Transverse colon (tissue), 4 donors: ENCODE data around the gene COPS7A. TPM values are rescaled to one million over a fixed set of nuclear protein-coding genes. Genes with fewer than 3 reads are reported as not detected.

Experiments used
- DNase-seq: peaks from one replicate; pipeline ENCODE4 v3.0.0-alpha.2; 2019
- H3K27ac ChIP-seq, 4 donors: fragments of 200-600 bp; sonication (generic); 2 replicates each; pipeline ENCODE4 v1.5.1; 2016 to 2018; ENCODE audit warnings: inconsistent platforms in 4 of 4
- H3K27me3 ChIP-seq: fragments of 200-600 bp; sonication (generic); 2 replicates; pipeline ENCODE4 v1.5.1; 2017; ENCODE audit warnings: inconsistent platforms
- H3K36me3 ChIP-seq, 4 donors: fragments of 200-600 bp; sonication (generic); 2 replicates each; pipeline ENCODE4 v1.5.1; 2017 to 2019; ENCODE audit warnings: inconsistent platforms in 4 of 4
- H3K4me1 ChIP-seq, 4 donors: fragments of 200-600 bp; sonication (generic); 2 replicates each; pipeline ENCODE4 v1.5.1; 2017 to 2020; ENCODE audit warnings: inconsistent platforms in 4 of 4
- H3K4me3 ChIP-seq, 4 donors: fragments of 200-600 bp; sonication (generic); 1 replicate in 1 of 4; 2 replicates in 3 of 4; pipeline versions ENCODE4 v1.5.1 to v1.6.1; 2017 to 2019; ENCODE audit warnings: inconsistent platforms in 4 of 4
- H3K9me3 ChIP-seq, 2 donors: fragments of 200-600 bp; sonication (generic); 2 replicates each; pipeline ENCODE4 v1.5.1; 2017 to 2019; ENCODE audit warnings: inconsistent platforms in 2 of 2
- CTCF ChIP-seq, 5 experiments: fragments of 200-600 bp in 3 of 5; fragments of 450-650 bp in 2 of 5; sonication (generic) in 3 of 5; IDR thresholded peaks; 1 replicate in 2 of 5; 2 replicates in 3 of 5; pipeline ENCODE4 v1.5.1; 2016 to 2017; ENCODE audit warnings: antibody characterized with exemption in 5 of 5, inconsistent platforms in 3 of 5, mild to moderate bottlenecking in 2 of 5, moderate library complexity in 1 of 5
- EP300 ChIP-seq: sonication (generic); formaldehyde crosslinking; IDR thresholded peaks from one replicate; pipeline ENCODE4 v1.6.1; 2017; ENCODE audit warnings: antibody characterized with exemption, low read depth
- POLR2A ChIP-seq: fragments of 450-650 bp; IDR thresholded peaks from one replicate; pipeline ENCODE4 v1.6.1; 2016; ENCODE audit warnings: antibody characterized with exemption, mild to moderate bottlenecking, moderate library complexity
- POLR2AphosphoS5 ChIP-seq, 3 donors: sonication (generic); formaldehyde crosslinking; IDR thresholded peaks; one replicate each; pipeline ENCODE4 v1.6.1; 2016; ENCODE audit warnings: antibody characterized with exemption in 3 of 3
- WGBS, 2 donors: methylation state at CpG; one replicate each; pipeline ENCODE4 v1.1.5; 2018; ENCODE audit warnings: low coverage in 1 of 2; 5-methylcytosine and 5-hydroxymethylcytosine counted together
- in situ Hi-C, 4 donors: fragments of 200-750 bp; cut with MboI; loops; one replicate each; pipeline versions ENCODE4 v1.15.0 to v1.15.1; 2017; ENCODE audit warnings: low sequenced_read_pairs in 3 of 4, low pct_ligation_motif_present in 1 of 4, low pct_unique_long_range_greater_than_20kb in 1 of 4
- intact Hi-C: fragments of 100-400 bp; cut with DNase I; formaldehyde crosslinking; loops from one replicate; pipeline ENCODE4 v1.15.1; 2023; ENCODE audit warnings: low total_unique reads
- total RNA-seq, 4 donors: library from RNA; depleted of rRNA; stranded (reverse); fragments of >200 nt; gene quantifications; one replicate each; pipeline ENCODE4 v1.1.0, GENCODE V29; 2016

COPS7A gene
- total RNA-seq, 4 donors from 2014 or later, result 13.1 to 44.9 (median 36.9) TPM

GRCh38 chr12:6770094-6770493 is 46.2 kb downstream of the COPS7A start:
- H3K36me3 ChIP-seq, result no peaks in the 10 kb centered on the region
- intact Hi-C loops (loop anchor here (10.0 kb wide), 1 partner anchor 155 kb away; no protein-coding TSS in a partner anchor), in situ Hi-C loops (no loop called here)
- no peak for DNase-seq
- H3K27ac ChIP-seq, result peak overlapping the region; percentile 14 to 93 (median 58)
- no peaks in the 10 kb centered on the region for H3K27me3 ChIP-seq
- H3K9me3 ChIP-seq, result no peaks in the 10 kb centered on the region
- peaks cover 12 to 79% (median 58%) of the 10 kb centered on the region in 4 donors for H3K4me1 ChIP-seq
- H3K4me3 ChIP-seq, result no peak overlapping the region
- WGBS, 2 donors, result 67 to 80% methylated on average over 2 to 12 of the region's 12 CpGs
- TF ChIP-seq POLR2AphosphoS5 (IDR thresholded peaks at IDR 0.05) (no peak), CTCF (IDR thresholded peaks at IDR 0.05) (no peak), POLR2A (no peak), EP300 (no peak)

- peak overlapping the region; percentile 14 to 93 (median 58) for H3K27ac ChIP-seq
- H3K9me3 ChIP-seq, result no peaks in the 10 kb centered on the region
- 84 to 87% methylated on average over 7 to 10 of the region's 10 CpGs for WGBS, 2 donors
- no peaks in the 10 kb centered on the region for H3K27me3 ChIP-seq
- in situ Hi-C loops, result no loop called here
- DNase-seq, result no peak
- no peak overlapping the region for H3K4me3 ChIP-seq
- TF ChIP-seq EP300, result no peak
- no peak for TF ChIP-seq CTCF (IDR thresholded peaks at IDR 0.05)
- TF ChIP-seq POLR2AphosphoS5 (IDR thresholded peaks at IDR 0.05), result no peak
- TF ChIP-seq POLR2A, result no peak
- intact Hi-C loops, result loop anchor here (10.0 kb wide), 1 partner anchor 156 kb away; no protein-coding TSS in a partner anchor
- H3K4me1 ChIP-seq, result peaks cover 6 to 79% (median 55%) of the 10 kb centered on the region in 4 donors
- no peaks in the 10 kb centered on the region for H3K36me3 ChIP-seq
Measured at GRCh38 chr12:6770600-6770999, 46.8 kb downstream of the COPS7A start.

GRCh38 chr12:6771091-6771495 is 47.2 kb downstream of the COPS7A start:
- no peak overlapping the region for H3K4me3 ChIP-seq
- H3K27me3 ChIP-seq, result no peaks in the 10 kb centered on the region
- H3K27ac ChIP-seq, result peak overlapping the region; percentile 14 to 93 (median 58)
- intact Hi-C loops, result loop anchor here (10.0 kb wide), 1 partner anchor 156 kb away; no protein-coding TSS in a partner anchor
- 70 to 91% methylated on average over 3 to 4 of the region's 4 CpGs for WGBS, 2 donors
- H3K4me1 ChIP-seq, result peaks cover 6 to 79% (median 52%) of the 10 kb centered on the region in 4 donors
- no peaks in the 10 kb centered on the region for H3K36me3 ChIP-seq
- TF ChIP-seq POLR2AphosphoS5 (IDR thresholded peaks at IDR 0.05) (no peak), CTCF (IDR thresholded peaks at IDR 0.05) (no peak)
- in situ Hi-C loops, result no loop called here
- DNase-seq, result no peak
- no peaks in the 10 kb centered on the region for H3K9me3 ChIP-seq

- in situ Hi-C loops (no loop called here), intact Hi-C loops (loop anchor here (10.0 kb wide), 1 partner anchor 157 kb away; no protein-coding TSS in a partner anchor)
- Histone ChIP-seq H3K4me3 (peak overlapping the region in 1 of 4 donors; percentile 35), H3K27ac (peak overlapping the region; percentile 23 to 93 (median 58)), H3K9me3 (no peaks in the 10 kb centered on the region), H3K36me3 (no peaks in the 10 kb centered on the region), H3K27me3 (no peaks in the 10 kb centered on the region), H3K4me1 (peaks cover 6 to 81% (median 52%) of the 10 kb centered on the region in 4 donors)
- 71 to 72% methylated on average over 8 to 12 of the region's 12 CpGs for WGBS, 2 donors
- TF ChIP-seq POLR2A (no peak), EP300 (no peak), CTCF (IDR thresholded peaks at IDR 0.05) (no peak), POLR2AphosphoS5 (IDR thresholded peaks at IDR 0.05) (no peak)
- DNase-seq, result no peak
Measured at GRCh38 chr12:6771509-6772330, 47.9 kb downstream of the COPS7A start.
